ENCODE measurements around the gene MT1G.
"Not testable (repeated sequence)": the region's sequence is repeated elsewhere in the genome, so short reads cannot be mapped to it uniquely, and the experiment has no call there.

MT1G gene

DNA sequence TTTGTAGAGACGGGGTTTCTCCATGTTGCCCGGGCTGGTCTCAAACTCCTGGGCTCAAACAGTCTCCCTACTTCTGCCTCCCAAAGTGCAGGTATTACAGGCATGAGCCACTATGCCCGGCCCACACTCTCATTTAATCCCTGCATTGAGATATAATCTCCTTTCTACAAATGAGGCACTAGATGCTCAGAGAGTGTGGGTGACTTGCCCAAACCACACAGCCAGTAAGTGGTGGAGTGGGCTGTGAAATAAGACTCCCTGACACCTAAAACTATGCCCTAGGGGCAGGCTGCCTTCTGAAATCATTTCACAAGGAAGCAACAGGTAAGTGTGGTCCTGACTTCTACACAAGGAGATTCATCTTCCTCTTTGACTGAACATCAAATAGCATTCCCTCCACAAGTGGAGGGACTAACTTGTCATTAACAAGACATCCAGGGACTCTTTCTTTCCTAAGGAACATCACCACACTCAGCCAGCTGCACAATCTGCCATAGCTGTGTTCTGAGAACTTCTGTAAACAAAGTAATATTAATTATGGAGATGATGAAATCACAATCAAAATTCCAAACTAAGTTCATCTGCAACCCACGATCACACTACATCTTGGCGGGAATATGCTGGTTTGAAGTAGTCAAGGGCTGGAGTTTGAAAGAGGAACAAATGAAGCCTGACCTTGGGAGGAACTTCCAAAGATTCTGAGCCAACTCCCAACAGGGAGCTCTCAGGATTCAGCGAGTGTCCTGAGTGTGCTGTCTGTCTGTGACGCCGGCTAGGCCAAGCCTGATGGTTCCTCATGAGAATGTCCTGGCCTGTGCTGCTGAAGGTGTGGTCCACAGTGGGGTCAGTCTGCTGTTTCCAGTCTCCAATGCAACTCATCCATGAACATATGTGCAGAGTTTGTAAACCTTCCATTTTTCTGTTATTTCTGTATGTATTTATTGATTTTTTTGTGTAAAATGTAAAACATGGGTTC lies 2.3 kb downstream of the MT1G start:
- in situ Hi-C loops (cut with MboI; ENCODE audit: low sequenced_read_pairs): not testable (repeated sequence)

GRCh38 chr16:56664506-56664905 lies 3.4 kb downstream of the MT1G start:
- in situ Hi-C loops (cut with MboI; ENCODE audit: low sequenced_read_pairs): no loop called here

DNA sequence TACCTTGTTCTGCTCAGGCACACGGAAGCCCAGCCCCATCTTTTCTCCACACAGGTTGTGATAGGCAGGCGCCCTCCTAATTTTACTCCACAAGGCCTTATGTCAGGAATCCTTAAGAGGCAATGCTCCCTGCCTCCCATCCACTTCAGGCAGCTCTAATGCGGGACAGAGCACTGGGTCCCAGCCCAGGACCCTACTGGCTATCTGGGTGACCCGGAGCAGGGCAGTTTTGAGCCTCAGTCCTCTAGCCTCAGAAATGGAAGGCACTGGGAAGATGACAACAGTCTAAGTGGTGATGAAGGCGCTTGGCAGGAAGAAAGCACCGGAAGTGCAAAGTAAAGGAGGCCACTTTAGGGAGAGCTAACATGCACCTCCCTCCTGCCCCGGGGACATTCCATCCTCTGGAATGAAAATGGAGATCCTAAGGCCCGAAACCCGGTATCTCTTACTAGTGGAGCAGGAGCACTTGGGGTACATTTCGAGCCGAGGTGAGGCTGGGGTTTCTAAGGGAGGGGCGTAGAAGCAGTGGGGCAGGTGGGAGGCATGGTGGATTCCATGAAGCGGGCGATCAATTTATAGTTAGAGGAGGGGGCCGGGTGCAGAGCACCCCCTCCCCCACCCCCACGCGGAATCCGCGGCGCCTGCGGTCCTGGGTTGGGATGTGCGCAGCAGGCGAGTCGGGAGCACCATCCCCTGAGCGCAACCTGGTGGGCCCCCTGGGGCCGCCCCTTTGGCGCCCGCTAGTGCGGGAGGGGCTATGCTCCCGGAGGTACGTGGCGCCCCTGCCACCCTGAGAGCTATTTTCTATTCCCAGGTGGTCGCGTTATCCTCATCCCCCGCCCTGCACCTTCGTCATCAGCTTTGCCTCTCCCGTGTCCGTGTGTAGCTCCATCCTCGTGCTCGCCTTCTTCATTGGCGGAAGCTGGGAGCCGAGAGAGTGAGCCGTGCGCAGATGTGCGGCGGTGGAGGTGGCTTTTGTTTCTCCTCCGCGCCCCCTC lies 5.2 kb downstream of the MT1G start:
- in situ Hi-C loops (cut with MboI; ENCODE audit: low sequenced_read_pairs): no loop called here

DNA sequence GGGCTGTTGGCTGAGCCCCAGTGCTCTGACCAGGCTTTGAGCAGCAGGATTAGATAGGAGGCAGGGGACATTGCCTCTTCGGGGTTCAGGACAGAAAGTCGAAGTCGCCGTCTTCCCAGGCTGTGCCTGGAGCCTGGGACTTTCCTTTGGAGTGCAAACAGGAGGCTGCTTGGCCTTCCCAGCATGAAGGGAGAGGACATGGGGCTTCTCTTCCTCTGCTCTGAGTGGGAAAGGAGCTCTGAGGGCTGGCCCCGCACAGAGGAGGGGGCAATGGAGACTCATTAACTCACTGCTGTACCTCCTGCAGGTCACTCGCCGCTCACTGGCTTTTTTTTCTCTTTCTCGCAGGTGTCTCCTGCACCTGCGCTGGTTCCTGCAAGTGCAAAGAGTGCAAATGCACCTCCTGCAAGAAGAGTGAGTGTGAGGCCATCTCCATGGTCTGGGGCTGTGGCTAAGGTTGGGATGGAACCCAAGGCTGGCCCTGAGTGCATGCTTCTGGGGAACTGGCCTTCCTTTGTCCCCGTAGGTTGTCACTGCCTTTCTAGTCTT lies 9.5 kb downstream of the MT1G start:
- in situ Hi-C loops (cut with MboI; ENCODE audit: low sequenced_read_pairs): no loop called here

GRCh38 chr16:56657555-56658326 lies 10.1 kb downstream of the MT1G start, which contains the start of gene MT1F:
MT1F (plus strand) TSS chr16:56657959; CDS start chr16:56658059, 100 bp downstream.
- in situ Hi-C loops (cut with MboI; ENCODE audit: low sequenced_read_pairs): no loop called here

DNA sequence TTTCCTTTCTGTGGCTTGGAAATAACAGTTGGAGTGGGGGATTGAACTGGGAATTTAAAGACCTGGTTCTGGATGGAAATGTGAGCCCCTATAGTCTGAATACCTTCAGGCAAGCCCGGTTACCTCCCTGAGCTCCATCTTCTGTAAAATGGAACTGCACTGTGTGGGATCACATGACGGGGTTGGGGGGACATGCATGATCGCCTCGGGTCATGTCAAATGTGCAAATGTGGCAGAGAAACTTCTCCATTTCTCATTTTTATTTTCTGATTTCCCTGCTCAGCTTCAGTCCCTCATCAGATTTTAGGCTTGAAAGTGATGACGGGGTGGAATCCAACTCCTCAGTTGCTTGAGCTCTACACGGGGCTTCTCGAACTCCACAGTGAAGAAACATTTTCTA lies 14.6 kb downstream of the MT1G start:
- in situ Hi-C loops (cut with MboI; ENCODE audit: low sequenced_read_pairs): no loop called here

DNA sequence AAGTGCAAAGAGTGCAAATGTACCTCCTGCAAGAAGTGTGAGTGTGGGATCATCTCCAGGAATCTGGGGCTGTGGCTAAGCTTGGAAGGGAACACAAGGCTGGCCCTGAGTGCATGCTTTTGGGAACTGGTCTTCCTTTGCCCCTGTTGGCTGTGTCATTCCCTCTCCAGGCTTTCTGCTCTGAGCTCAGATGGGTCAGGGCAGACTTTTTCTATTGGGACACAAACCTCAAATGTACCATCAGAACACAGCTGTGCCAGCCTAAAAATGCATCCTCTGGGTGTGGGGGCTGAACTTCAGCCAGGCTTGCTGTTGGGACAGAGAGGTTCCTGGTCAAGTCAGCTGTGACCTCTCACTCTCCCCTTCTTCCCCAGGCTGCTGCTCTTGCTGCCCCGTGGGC lies 15.3 kb downstream of the MT1G start:
- in situ Hi-C loops (cut with MboI; ENCODE audit: low sequenced_read_pairs): no loop called here

- in situ Hi-C loops (cut with MboI; ENCODE audit: low sequenced_read_pairs): no loop called here
Observed at GRCh38 chr16:56651586-56651985, 16.3 kb downstream of the MT1G start, which contains the start of gene MT1B. MT1B (plus strand) TSS chr16:56651886; CDS start chr16:56651954, 68 bp downstream.

GRCh38 chr16:56649820-56650219 lies 18.0 kb downstream of the MT1G start:
- in situ Hi-C loops (cut with MboI; ENCODE audit: low sequenced_read_pairs): no loop called here

DNA sequence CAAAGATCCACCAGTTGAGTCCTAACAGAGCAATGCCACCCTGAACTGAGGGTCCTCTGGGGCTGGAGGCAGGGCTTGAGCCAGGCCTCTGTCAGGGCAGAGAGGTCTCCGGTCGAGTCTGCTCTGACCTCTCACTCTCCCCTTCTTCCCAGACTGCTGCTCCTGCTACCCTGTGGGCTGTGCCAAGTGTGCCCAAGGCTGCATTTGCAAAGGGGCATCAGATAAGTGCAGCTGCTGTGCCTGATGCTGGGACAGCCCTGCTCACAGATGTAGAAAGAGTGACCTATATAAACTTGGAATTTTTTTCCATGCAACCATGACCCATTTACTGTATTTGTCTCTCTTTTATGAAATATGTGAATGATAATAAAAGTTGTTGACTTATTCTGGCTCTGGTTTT lies 18.6 kb downstream of the MT1G start:
- in situ Hi-C loops (cut with MboI; ENCODE audit: low sequenced_read_pairs): no loop called here

- in situ Hi-C loops (cut with MboI; ENCODE audit: low sequenced_read_pairs): no loop called here
Observed at GRCh38 chr16:56647641-56648431, 20.0 kb downstream of the MT1G start.

DNA sequence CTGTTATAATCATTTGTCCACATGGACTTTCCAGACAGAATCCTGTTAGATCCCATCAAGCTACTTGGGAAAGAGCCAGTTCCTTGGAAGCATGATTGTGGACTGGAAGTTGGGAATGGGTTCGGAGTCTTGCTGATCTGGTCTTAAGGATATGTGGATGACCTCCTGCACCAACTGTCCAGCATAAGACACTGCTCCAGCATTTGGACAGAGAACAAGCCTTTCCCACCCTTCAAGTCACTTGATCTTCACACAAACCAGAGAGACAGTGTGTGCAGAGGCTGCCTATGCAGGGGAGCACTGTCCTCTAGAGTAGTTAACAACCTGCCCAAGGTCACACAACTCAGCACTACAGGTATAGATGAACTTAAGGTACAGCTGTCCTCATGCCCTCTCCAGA lies 22.0 kb downstream of the MT1G start:
- in situ Hi-C loops (cut with MboI; ENCODE audit: low sequenced_read_pairs): no loop called here

- in situ Hi-C loops (cut with MboI; ENCODE audit: low sequenced_read_pairs): no loop called here
Observed at GRCh38 chr16:56645311-56645710, 22.6 kb downstream of the MT1G start.

- in situ Hi-C loops (cut with MboI; ENCODE audit: low sequenced_read_pairs): no loop called here
Observed at GRCh38 chr16:56643833-56644232, 24.0 kb downstream of the MT1G start.

DNA sequence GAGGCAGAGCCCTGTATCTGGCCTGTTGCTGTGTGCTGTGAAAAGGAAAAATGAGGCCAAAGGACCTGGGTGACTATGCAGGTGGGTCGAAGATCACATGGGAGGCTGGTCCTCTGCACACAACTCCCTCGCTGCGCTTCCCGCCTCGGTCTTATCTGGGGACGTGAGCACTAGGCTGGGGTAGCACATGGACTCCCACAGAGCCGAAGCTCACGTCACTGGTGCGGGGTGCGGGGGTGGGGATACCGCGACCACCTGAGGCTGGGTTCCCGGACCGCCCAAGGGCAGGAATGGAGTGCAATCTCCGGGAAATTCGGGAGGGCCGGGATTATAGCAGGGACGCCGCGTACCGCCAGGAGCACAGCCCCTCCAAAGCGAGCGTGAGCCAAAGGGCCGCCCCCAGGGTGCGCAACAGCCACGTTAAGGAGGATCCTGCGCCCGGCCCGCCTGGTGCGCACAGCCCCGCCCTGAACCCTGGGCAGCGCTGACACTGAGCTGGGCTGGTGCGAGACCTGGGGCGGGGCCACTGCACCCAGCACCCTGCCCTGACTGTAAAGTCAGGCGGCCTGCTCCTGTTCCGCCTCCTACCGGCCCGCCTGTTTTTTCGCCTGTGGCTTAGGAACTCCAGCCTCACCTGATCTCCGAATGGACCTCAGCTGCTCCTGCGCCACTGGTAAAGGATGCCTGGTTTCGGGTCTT lies 24.6 kb downstream of the MT1G start:
- in situ Hi-C loops (cut with MboI; ENCODE audit: low sequenced_read_pairs): no loop called here

DNA sequence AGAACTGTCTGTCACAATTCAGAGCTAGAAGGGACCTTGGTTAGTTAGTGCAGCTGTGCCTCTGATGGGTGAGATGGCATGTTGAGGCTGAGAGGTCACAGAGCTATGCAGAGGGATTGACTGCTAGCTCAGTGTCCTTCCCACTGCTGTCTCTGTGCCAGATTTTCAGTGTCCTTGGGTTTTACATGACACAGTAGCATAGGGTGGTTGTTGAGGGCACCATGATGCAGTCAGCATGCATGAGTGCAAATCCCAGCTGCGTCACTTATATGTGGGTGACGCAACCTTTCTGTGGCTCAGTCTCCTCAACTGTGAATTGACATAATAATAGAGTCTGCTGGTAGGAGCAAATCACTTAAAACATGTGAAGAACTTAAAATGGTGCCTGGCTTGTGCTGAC lies 26.7 kb downstream of the MT1G start:
- in situ Hi-C loops (cut with MboI; ENCODE audit: low sequenced_read_pairs): no loop called here

DNA sequence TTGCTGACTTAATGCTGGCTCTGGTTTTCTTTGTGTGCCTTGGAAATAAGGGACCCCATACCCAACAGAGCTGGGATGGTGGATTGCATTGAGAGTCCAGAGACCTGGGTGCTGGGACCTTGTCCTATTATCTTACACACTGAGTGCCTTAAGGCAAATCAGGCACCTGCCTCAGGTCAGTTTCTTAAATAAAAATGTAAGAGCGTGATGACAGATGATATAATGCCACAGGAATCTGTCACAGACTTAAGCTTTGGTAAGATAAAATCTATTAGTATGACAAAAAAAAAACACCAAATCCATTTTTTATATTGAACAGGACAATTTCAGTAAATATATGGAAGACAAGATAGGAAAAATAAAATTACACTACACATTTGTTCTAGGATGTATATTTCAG lies 27.8 kb downstream of the MT1G start:
- in situ Hi-C loops (cut with MboI; ENCODE audit: low sequenced_read_pairs): no loop called here

DNA sequence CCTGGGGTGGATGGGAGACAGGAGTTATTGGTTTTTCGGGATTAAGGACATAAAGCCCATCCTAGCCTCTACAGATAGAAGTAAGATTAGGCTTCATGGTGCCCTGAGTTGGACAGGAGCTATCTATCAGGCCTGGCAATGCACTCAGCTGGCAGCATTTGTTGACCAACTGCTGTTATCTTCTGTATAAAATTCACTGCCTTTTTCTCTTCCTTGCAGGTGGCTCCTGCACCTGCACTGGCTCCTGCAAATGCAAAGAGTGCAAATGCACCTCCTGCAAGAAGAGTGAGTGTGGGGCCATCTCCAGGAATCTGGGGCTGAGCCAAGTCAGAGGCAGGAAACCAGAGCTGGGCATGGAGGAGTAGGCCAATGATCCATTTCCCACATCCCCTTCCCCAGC lies 28.8 kb downstream of the MT1G start:
- in situ Hi-C loops (cut with MboI; ENCODE audit: low sequenced_read_pairs): no loop called here

Data from HL-60/S4 treated with phorbol 12-myristate 13-acetate at 8.2 ng/mL for 4 days and 3 days (cell line).